HepG2 (cell line): ENCODE results near the gene FOLR1. TPM values are rescaled to one million over a fixed set of nuclear protein-coding genes. Genes with fewer than 3 reads are reported as not detected.

Experiments used
- DNMT1 ChIP-seq: sonication (generic); formaldehyde crosslinking; IDR thresholded peaks from 2 replicates; pipeline ENCODE4 v1.5.1; 2020; ENCODE audit warnings: mild to moderate bottlenecking, missing genetic modification reagents
- HES4 ChIP-seq: sonication (generic); formaldehyde crosslinking; IDR thresholded peaks from 2 replicates; pipeline ENCODE4 v1.9.0; 2021; ENCODE audit warnings: mild to moderate bottlenecking, missing genetic modification reagents, borderline replicate concordance
- IRX3 ChIP-seq: sonication (generic); formaldehyde crosslinking; IDR thresholded peaks from 2 replicates; pipeline ENCODE4 v1.8.1; 2023; ENCODE audit warnings: mild to moderate bottlenecking, low read depth, missing genetic modification reagents, borderline replicate concordance
- MTERF4 ChIP-seq: sonication (generic); formaldehyde crosslinking; IDR thresholded peaks from 2 replicates; pipeline ENCODE4 v1.8.0; 2023; ENCODE audit warnings: mild to moderate bottlenecking, missing genetic modification reagents
- PATZ1 ChIP-seq: sonication (generic); formaldehyde crosslinking; IDR thresholded peaks from 2 replicates; pipeline ENCODE4 v1.4.0; 2020; ENCODE audit warnings: missing genetic modification reagents
- PCBP2 ChIP-seq: fragments of 200-400 bp; formaldehyde crosslinking; optimal IDR thresholded peaks from 2 replicates; pipeline ENCODE3; 2018; ENCODE audit warnings: low read length, low read depth; ENCODE audit not compliant: poor library complexity, severe bottlenecking
- TP53 ChIP-seq: sonication (generic); formaldehyde crosslinking; conservative IDR thresholded peaks from 2 replicates; pipeline ENCODE4 v1.4.0; 2020; ENCODE audit warnings: missing genetic modification reagents
- XRCC5 ChIP-seq: fragments of 200-400 bp; formaldehyde crosslinking; optimal IDR thresholded peaks from 2 replicates; pipeline ENCODE3; 2017; ENCODE audit warnings: mild to moderate bottlenecking, low read length
- YY1 ChIP-seq: IDR thresholded peaks from 2 replicates; pipeline ENCODE4 v1.6.1; 2011; ENCODE audit warnings: low read length, low read depth, moderate library complexity, mild to moderate bottlenecking; ENCODE audit not compliant: insufficient read depth, insufficient replicate concordance
- ZBTB21 ChIP-seq: sonication (generic); formaldehyde crosslinking; IDR thresholded peaks from 2 replicates; pipeline ENCODE4 v1.4.0; 2020; ENCODE audit warnings: missing genetic modification reagents
- ZFP36L1 ChIP-seq: sonication (generic); formaldehyde crosslinking; IDR thresholded peaks from 2 replicates; pipeline ENCODE4 v1.8.0; 2022; ENCODE audit warnings: mild to moderate bottlenecking, missing genetic modification reagents, moderate library complexity
- ZFY ChIP-seq: sonication (generic); formaldehyde crosslinking; IDR thresholded peaks from 2 replicates; pipeline ENCODE4 v1.4.0; 2020; ENCODE audit warnings: missing genetic modification reagents
- ZNF232 ChIP-seq: sonication (generic); formaldehyde crosslinking; IDR thresholded peaks from 2 replicates; pipeline ENCODE4 v1.4.0; 2020; ENCODE audit warnings: missing genetic modification reagents, borderline replicate concordance
- ZNF446 ChIP-seq: sonication (generic); formaldehyde crosslinking; IDR thresholded peaks from 2 replicates; pipeline ENCODE4 v1.5.0; 2020; ENCODE audit warnings: mild to moderate bottlenecking, missing genetic modification reagents
- ZNF451 ChIP-seq: sonication (generic); formaldehyde crosslinking; IDR thresholded peaks from 2 replicates; pipeline ENCODE4 v1.5.0; 2020; ENCODE audit warnings: mild to moderate bottlenecking, missing genetic modification reagents
- ZNF619 ChIP-seq: sonication (generic); formaldehyde crosslinking; IDR thresholded peaks from 2 replicates; pipeline ENCODE4 v1.4.0; 2020; ENCODE audit warnings: mild to moderate bottlenecking, missing genetic modification reagents
- ZNF768 ChIP-seq: sonication (generic); formaldehyde crosslinking; IDR thresholded peaks from 2 replicates; pipeline ENCODE4 v1.4.0; 2020; ENCODE audit warnings: missing genetic modification reagents
- ZSCAN22 ChIP-seq: sonication (generic); formaldehyde crosslinking; IDR thresholded peaks from 2 replicates; pipeline ENCODE4 v1.4.0; 2020; ENCODE audit warnings: mild to moderate bottlenecking, missing genetic modification reagents
- polyA plus RNA-seq, 8 experiments: library from polyadenylated mRNA; depleted of rRNA in 3 of 8; stranded (reverse) in 7 of 8; unstranded in 1 of 8; fragments of >200 nt; fragmentation: Illumina TruSeq in 4 of 8; extraction: Trizol in 4 of 8; gene quantifications; 2 replicates each; pipeline versions ENCODE4 v1.2.1 to v1.2.3, GENCODE V29; 2011 to 2016; ENCODE audit warnings: low read depth in 4 of 8, missing spikeins in 1 of 8, mixed read lengths in 1 of 8; ENCODE audit not compliant: insufficient read depth in 1 of 8
- total RNA-seq, 5 experiments: library from RNA; depleted of rRNA; stranded (reverse); fragments of >200 nt; fragmentation: Illumina TruSeq; extraction: Trizol; gene quantifications; 2 replicates each; pipeline ENCODE4 v1.2.3, GENCODE V29; 2016; ENCODE audit warnings: low read depth in 1 of 5
- TF ChIP-seq, protein P1 (sequence below): sonication (generic); formaldehyde crosslinking; IDR thresholded peaks from 2 replicates; pipeline ENCODE4 v1.8.1; 2022; ENCODE audit warnings: low read depth, mild to moderate bottlenecking, missing genetic modification reagents
- TF ChIP-seq, protein P2 (sequence below): sonication (generic); formaldehyde crosslinking; IDR thresholded peaks from 2 replicates; pipeline ENCODE4 v1.4.0; 2020; ENCODE audit warnings: missing genetic modification reagents

FOLR1 gene
- total and polyA plus RNA-seq, 2 of the 13 experiments (the other 11 are each of a cell fraction or from before 2014, with no cell fraction given) = 0.20 TPM; not detected in 1

DNA sequence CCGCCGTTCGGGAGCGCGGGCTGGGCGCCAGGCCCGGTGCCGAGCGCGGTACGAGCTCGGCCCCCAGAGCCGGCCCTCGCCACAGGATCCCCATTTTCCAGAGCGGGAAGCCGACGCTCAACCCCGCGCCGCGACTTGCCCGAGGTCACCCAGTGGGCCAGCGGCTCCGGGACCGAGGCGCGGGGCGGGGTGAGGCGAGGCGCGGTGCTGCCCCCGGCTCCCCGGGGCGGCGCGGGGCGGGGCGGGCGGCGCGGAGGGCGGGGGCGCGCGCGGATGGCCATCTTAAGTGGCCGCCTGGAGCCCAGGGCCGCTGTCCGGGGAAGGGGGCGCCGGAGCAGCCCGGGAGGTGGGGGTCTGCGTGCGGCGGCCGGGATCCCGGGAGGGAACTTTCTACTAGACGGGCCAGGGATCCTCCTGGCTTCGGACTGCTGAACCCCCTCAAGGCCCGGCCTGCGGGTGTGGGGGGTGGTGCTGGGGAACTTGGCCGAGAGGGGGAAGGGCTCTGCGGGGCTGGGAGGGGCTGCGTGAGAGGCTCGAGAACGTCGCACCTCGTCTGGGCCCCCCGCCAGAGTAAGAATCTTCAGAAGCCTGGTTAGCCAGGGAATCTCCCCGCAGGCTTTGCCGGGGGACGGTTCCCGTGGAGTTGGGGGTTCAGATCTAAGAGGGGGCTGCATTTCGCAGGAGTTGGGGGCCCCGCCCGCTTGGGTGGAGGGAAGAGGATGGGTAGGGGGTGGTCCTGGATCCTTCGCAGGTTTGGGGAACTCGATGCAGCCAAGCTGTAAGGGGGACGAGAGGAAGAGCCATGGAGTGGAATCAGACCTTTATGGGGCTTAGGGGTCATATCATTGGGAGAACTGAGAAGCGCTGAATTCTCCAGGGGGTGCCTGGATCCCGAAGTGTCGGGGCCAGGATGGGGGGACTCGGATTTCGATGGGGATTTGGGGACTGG lies 31.9 kb downstream of the FOLR1 start (continued):
- TF ChIP-seq YY1 = peak; percentile 65
- TF ChIP-seq ZSCAN22 (CRISPR knock-in tag) = no peak
- TF ChIP-seq IRX3 (CRISPR knock-in tag) = no peak
- no peak for TF ChIP-seq PATZ1
- no peak for TF ChIP-seq ZNF232 (CRISPR knock-in tag)
- no peak for TF ChIP-seq PCBP2
- no peak for TF ChIP-seq MTERF4
- TF ChIP-seq, protein P1, sequence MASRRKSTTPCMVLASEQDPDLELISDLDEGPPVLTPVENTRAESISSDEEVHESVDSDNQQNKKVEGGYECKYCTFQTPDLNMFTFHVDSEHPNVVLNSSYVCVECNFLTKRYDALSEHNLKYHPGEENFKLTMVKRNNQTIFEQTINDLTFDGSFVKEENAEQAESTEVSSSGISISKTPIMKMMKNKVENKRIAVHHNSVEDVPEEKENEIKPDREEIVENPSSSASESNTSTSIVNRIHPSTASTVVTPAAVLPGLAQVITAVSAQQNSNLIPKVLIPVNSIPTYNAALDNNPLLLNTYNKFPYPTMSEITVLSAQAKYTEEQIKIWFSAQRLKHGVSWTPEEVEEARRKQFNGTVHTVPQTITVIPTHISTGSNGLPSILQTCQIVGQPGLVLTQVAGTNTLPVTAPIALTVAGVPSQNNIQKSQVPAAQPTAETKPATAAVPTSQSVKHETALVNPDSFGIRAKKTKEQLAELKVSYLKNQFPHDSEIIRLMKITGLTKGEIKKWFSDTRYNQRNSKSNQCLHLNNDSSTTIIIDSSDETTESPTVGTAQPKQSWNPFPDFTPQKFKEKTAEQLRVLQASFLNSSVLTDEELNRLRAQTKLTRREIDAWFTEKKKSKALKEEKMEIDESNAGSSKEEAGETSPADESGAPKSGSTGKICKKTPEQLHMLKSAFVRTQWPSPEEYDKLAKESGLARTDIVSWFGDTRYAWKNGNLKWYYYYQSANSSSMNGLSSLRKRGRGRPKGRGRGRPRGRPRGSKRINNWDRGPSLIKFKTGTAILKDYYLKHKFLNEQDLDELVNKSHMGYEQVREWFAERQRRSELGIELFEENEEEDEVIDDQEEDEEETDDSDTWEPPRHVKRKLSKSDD = no peak
- no peak for TF ChIP-seq HES4 (CRISPR knock-in tag)
- 0 out of 2 replicates have a peak, but pooled peaks have one; percentile 51 for TF ChIP-seq ZNF446 (CRISPR knock-in tag)
- TF ChIP-seq, protein P2, sequence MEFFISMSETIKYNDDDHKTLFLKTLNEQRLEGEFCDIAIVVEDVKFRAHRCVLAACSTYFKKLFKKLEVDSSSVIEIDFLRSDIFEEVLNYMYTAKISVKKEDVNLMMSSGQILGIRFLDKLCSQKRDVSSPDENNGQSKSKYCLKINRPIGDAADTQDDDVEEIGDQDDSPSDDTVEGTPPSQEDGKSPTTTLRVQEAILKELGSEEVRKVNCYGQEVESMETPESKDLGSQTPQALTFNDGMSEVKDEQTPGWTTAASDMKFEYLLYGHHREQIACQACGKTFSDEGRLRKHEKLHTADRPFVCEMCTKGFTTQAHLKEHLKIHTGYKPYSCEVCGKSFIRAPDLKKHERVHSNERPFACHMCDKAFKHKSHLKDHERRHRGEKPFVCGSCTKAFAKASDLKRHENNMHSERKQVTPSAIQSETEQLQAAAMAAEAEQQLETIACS = peak; percentile 15; the same call in 1 of the 2 replicates
- no peak for TF ChIP-seq ZFP36L1
- TF ChIP-seq XRCC5 = no peak
- no peak for TF ChIP-seq ZNF619 (CRISPR knock-in tag)
- no peak for TF ChIP-seq TP53 (CRISPR knock-in tag)
- TF ChIP-seq ZBTB21 (CRISPR knock-in tag) = no peak
- no peak for TF ChIP-seq DNMT1 (CRISPR knock-in tag)
- TF ChIP-seq ZFY (CRISPR knock-in tag) = peak; percentile 42
- no peak for TF ChIP-seq ZNF451 (CRISPR knock-in tag)
- no peak for TF ChIP-seq ZNF768 (CRISPR knock-in tag)
